ENCODE measurements around the gene PACSIN2.

PACSIN2 gene

DNA sequence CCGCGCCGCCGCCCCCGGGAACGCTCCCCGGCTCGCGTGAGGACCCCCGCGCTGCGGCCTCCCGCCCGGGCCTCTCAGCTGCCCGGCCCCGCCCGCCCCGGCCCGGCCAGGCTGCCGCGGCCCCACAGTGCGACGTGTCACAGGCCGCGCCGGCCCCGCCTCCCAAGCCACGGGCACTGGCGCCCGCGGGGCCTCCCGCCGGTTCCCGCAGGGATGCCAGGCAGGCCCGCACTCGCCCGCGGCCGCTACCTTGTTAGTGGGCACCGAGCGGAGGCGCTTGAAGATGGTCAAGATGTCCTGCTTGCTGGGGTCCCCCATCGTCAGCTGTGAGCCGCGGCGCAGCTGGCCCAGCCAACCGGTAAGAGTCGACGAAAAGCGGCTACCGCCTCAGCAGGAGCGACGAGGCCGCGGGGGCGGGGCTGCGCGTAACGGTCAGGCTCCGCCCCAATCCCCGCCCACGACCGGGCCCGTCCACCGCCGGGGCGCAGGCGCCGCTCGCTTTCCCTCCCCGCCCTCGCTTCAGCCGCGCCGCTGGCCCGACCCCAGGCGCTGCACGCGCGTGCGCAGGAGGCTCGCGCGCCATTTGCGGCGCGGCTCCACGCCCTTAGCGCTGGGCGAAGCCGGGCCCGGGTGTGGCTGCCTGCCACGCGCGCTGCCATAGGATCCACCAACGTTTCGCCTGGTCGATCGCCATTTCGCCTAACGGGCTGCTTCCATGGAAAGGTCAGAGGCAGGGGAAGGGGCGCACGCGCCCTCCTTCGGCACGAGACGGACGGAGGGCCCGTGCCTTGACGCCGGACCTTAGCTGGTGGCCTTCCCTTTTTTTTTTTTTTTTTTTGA, 157.9 kb downstream of the PACSIN2 start, which contains the start of gene ARFGAP3:
Gene ARFGAP3 (minus strand): TSS at position 409 of the 840 bp plus-strand sequence. CDS start 91 bp downstream, at position 318.
- TF ChIP-seq, protein P1, sequence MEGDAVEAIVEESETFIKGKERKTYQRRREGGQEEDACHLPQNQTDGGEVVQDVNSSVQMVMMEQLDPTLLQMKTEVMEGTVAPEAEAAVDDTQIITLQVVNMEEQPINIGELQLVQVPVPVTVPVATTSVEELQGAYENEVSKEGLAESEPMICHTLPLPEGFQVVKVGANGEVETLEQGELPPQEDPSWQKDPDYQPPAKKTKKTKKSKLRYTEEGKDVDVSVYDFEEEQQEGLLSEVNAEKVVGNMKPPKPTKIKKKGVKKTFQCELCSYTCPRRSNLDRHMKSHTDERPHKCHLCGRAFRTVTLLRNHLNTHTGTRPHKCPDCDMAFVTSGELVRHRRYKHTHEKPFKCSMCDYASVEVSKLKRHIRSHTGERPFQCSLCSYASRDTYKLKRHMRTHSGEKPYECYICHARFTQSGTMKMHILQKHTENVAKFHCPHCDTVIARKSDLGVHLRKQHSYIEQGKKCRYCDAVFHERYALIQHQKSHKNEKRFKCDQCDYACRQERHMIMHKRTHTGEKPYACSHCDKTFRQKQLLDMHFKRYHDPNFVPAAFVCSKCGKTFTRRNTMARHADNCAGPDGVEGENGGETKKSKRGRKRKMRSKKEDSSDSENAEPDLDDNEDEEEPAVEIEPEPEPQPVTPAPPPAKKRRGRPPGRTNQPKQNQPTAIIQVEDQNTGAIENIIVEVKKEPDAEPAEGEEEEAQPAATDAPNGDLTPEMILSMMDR (IDR thresholded peaks at IDR 0.05; ENCODE audit: control extremely low read depth, extremely low read depth, low read depth, missing control alignments) = no peak
- DNase-seq (ENCODE audit: extremely low spot score) = peak; percentile 100
- CTCF ChIA-PET = interaction anchor here (1.3 to 5.4 kb wide), 4 partner anchors 10 to 236 kb away, joined by 4 to 54 read pairs (median 4); no protein-coding TSS in a partner anchor
- POLR2A ChIA-PET = interaction anchor here (0.8 to 1.5 kb wide), 5 partner anchors 15 to 242 kb away, joined by 3 to 10 read pairs (median 4); no protein-coding TSS in a partner anchor

DNA sequence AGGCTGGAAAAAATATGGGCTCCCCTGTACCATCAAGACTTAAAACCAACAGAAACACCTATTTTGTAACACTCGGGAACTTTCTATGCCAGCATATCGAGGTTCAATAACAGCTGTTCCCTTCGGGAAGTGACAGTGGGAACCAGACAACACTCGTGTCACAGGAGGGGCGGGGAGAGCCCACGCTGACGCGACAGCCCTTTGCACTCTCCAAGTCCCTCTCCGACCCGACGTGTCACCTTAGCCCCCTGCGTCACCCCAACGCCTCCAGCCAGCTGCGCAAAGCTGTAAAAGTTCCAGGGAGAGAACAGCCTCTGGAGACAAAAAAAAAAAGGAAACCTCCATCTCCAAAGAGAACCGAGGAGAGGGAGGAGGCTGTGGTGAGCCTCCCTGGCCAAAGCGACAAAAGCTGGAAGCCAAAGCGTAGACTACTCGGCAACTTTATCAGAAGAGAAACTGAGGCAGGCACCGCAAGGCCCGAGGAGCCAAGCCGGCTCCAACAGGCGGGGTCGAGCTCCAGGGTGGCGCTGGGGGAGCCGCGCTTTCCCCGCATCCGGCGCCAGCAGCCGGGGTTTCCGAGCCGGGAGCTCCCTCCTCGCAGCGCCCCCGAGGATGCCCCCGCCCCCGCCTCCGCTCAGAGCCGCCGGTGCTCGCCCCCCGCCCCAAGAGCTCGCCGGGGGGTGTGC, 158.6 kb downstream of the PACSIN2 start:
- no peak for DNase-seq (ENCODE audit: extremely low spot score)
- ChIA-PET POLR2A (interaction anchor here (0.6 to 1.5 kb wide), 6 partner anchors 15 to 241 kb away, joined by 3 to 12 read pairs (median 4); no protein-coding TSS in a partner anchor), CTCF (interaction anchor here (1.3 to 5.4 kb wide), 4 partner anchors 11 to 235 kb away, joined by 4 to 54 read pairs (median 4); no protein-coding TSS in a partner anchor)
- TF ChIP-seq, protein P1 (IDR thresholded peaks at IDR 0.05; ENCODE audit: control extremely low read depth, extremely low read depth, low read depth, missing control alignments) = no peak

DNA sequence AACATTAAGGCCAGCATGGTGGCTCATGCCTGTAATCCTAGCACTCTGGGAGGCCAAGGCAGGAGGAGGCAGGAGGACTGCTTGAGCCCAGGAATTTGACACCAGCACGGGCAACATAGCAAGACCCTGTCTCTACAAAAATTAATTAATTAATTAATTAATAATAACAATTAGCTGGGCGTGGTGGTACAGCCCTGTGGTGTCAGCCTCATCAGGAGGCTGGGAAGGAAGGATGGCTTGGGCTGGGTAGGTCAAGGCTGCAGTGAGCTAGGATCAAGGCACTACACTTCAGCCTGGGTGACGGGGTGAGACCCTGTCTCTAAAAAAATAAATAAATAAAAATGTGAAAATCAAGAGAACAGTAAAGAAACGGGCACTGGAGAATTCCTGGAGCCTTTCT, 159.2 kb downstream of the PACSIN2 start:
- TF ChIP-seq, protein P1 (IDR thresholded peaks at IDR 0.05; ENCODE audit: control extremely low read depth, extremely low read depth, low read depth, missing control alignments) = no peak
- CTCF ChIA-PET = interaction anchor here (1.4 to 5.4 kb wide), 3 partner anchors 11 to 178 kb away, joined by 4 to 54 read pairs (median 5); no protein-coding TSS in a partner anchor
- POLR2A ChIA-PET = interaction anchor here (0.6 to 1.5 kb wide), 3 partner anchors 14 to 240 kb away, joined by 4 to 12 read pairs (median 10); no protein-coding TSS in a partner anchor
- DNase-seq (ENCODE audit: extremely low spot score) = no peak

DNA sequence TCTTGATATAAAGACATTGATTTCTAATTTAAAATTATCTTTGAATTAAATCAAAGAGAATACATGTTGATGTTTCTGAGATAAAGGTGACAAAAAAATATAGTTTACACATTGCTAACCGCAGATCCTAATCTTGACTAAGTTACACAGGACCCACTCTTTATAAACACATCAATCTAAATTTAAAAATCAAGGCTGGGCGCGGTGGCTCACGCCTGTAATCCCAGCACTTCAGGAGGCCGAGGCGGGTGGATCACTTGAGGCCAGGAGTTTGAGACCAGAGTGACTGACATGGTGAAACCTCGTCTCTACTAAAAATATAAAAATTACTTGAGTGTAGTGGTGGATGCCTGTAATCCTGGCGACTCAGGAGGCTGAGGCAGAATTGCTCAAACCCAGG, 159.7 kb downstream of the PACSIN2 start:
- ChIA-PET CTCF (interaction anchor here (5.4 kb wide), 1 partner anchor 12 kb away, joined by 54 read pairs; no protein-coding TSS in a partner anchor), POLR2A (no interaction called here)
- TF ChIP-seq, protein P1 (IDR thresholded peaks at IDR 0.05; ENCODE audit: control extremely low read depth, extremely low read depth, low read depth, missing control alignments) = no peak
- no peak for DNase-seq (ENCODE audit: extremely low spot score)

DNA sequence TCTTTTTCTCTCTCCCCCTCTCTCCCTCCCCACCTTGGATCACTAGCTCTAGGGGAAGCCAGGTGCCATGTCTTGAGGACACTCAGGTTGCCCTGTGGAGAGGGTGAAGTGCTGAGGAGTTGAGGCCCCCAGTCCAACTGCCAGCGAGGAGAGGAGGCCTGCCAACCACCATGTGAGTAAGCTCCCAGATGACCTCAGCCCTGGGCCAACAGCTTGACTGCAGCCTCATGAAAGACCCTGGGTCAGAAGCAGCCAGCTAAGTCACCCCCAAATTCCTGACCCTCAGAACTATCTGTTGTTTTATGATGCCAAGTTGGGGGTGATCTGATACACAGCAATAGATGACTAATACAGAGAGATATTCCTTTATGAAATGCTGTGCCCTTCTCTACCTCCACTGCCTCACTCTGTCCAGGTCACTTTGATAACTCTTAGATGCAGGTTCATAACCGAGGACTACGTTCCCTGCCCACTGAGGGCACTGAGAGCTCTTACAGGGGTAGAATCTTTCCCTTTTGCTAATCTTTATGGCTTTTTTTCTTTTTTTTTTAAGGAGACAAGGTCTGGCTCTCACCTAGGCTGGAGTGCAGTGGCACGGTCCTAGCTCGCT, 165.9 kb downstream of the PACSIN2 start:
- DNase-seq (ENCODE audit: extremely low spot score) = no peak
- TF ChIP-seq, protein P1 (IDR thresholded peaks at IDR 0.05; ENCODE audit: control extremely low read depth, extremely low read depth, low read depth, missing control alignments) = no peak
- CTCF ChIA-PET = no interaction called here
- POLR2A ChIA-PET = interaction anchor here (0.5 kb wide), 1 partner anchor 71 kb away, joined by 6 read pairs; no protein-coding TSS in a partner anchor

DNA sequence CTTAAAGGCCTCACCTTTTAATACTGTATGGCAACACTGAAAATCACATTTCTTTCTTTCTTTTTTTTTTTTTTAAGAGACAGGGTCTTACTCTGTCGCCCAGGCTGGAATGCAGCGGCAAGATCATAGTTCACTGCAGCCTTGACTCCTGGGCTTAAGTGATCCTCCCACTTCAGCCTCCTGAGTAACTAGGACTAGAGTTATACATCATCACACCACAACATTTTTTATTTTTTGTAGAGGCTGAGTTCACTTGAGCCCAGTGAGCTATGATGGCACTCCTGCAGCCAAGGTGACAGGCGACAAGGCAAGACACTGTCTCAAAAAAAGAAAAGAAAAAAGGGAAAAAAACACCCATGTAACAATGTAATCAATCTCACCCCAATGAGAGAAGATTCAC, 167.8 kb downstream of the PACSIN2 start:
- DNase-seq (ENCODE audit: extremely low spot score) = no peak
- ChIA-PET POLR2A (no interaction called here), CTCF (no interaction called here)
- TF ChIP-seq, protein P1 (IDR thresholded peaks at IDR 0.05; ENCODE audit: control extremely low read depth, extremely low read depth, low read depth, missing control alignments) = no peak

Measured in GM10248 (cell line).